ENCODE measurements around the gene MYLK.

The MYLK gene

GRCh38 chr3:123877466-123877865, 6.7 kb downstream of the MYLK start:
- no peak for DNase-seq

DNA sequence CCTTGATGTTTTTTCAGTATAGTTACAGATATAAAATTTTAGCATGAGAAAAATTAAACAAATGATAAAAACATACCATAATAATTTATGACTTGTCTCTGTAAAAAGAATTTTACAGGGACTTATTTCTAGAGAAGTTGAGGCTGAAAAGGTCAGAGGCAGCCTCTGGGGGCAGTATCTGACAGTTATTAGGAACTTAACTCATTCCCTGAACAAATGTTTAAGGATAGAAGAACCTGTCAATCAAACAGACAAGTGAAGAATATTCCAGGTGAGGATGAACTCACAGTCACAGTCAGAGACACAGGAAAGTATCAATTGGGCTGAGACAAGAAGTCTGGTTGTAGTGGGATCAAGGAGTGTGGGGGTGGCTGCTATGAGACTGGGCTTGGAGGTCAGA, 7.3 kb downstream of the MYLK start:
- no peak for DNase-seq

- DNase-seq, result no peak
Observed at GRCh38 chr3:123872621-123873020, 11.5 kb downstream of the MYLK start.

DNA sequence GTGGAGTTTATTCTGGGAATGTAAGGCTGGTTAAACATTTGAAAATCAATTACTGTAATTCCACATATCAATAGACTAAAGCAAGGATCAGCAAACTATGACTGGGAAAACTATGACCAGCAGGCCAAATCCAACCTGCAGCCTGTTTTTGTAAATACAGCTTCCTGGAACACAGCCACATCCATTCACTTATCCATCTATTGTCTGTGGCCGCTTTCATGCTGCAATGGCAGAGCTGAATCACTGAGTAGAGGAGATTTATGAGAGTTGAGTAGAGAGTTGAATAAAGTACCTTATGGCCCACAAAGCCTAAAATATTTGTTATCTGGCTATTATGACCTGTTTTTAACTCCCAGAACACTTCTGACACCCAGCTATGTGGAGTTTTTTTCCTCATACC, 12.2 kb downstream of the MYLK start:
- no peak for DNase-seq

DNA sequence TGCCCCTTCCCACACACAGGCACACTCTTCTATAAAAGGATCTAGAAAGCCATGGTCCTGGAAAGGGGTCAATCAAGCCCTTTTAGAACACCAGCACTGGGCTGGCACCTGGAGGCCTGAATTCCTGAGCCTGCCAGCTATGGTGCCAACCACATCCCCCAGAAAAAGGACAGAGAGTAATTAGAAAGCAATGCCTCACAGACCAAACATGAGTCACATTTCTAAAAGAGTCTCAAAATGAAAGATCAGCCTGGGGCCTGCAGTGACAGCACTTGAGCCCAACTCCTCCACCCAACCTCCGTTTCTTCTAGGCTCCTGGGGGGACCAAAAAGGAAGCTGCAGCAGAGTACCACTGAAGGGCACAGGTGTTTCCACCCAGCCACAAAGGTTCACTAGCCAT, 14.1 kb downstream of the MYLK start:
- DNase-seq, result no peak

GRCh38 chr3:123869165-123869564, 15.0 kb downstream of the MYLK start:
- DNase-seq, result no peak

DNA sequence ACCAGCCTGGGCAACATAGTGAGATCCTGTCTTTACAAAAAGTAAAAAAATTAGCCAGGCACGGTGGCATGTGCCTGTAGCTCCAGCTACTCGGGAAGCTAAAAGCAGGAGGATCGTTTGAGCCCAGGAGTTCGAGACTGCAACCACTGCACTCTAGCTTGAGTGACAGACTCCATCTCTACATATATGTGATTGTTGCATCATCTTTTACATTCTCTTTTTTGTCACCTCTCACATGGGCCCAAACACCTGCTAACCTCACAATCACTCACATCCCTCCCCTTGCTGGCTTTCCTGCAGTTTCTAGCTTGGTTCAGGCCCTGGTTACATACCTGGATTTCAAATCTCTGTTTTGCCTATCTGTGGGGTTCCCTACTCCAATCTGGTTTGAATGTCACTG, 19.4 kb downstream of the MYLK start:
- no peak for DNase-seq

GRCh38 chr3:123862152-123862551, 22.0 kb downstream of the MYLK start:
- no peak for DNase-seq

DNA sequence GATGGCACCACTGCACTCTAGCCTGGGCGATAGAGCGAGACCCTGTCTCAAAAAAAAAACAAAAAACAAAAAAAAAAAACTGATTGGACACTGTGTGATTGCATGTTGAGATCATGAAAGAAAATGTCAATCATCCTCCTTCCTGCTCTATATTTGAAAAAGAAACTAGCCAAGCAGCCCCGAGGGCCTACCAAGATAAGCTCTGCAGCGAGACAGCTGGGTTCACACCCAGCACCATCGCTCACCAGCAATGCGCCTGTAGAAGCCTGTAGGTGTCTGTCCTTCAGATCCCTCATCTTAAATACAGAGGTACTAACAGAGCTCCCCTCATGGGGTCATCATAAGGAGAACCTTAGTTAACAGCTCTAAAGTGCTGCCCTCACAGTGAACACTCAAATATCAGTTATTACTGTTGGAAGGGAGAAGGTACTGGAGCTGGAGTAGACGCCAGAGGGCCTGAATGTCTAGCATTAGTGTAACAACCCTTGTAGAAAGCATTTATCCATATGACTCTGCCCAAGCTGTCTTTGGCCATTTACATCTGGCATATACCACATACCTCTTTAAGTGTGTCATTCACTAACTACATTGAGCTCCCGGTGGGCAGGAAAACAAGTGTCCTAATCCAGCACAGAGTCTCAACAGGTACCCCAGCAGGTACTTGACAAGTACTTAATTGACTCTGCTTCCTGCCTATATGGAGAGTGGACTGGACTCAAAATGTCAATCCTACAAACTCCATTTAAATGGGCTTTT, 22.9 kb downstream of the MYLK start:
- DNase-seq, result no peak

DNA sequence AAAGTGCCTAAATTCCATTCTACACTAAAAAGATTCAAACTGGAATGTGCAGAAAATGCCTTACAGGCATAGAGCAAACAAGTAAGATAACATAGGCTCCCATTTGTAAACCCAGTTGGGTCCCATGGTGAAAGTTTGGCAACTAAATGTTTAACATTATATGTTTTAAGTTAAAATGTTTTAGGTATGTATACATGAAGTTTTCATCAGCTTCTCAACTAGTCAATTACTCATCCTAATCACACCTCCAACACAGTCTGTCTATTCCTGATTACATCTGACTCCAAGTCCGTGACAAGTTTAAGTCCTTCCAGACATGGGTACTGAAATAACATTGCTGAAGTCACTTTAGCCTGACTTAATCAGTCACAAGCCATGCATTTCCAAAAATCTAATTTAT, 25.0 kb downstream of the MYLK start:
- no peak for DNase-seq

DNA sequence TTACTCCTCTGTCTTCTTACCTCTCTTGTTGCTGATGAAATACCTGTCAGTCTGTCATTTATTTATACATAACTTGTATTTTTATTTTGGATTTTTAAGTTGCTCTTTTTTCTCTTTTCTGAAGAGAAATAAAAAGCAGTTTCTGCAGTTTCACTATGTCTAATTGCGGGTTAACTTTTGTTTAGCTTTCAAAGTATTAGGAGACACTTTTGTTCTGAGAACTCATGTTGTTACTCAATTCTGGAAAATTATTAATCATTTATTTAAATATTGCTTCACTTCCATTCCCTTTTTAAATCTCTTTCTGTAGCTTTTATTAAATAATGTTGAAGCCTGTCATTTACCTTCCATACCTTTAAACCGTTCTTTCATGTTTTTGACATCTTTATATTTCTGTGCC, 29.2 kb downstream of the MYLK start:
- no peak for DNase-seq

DNA sequence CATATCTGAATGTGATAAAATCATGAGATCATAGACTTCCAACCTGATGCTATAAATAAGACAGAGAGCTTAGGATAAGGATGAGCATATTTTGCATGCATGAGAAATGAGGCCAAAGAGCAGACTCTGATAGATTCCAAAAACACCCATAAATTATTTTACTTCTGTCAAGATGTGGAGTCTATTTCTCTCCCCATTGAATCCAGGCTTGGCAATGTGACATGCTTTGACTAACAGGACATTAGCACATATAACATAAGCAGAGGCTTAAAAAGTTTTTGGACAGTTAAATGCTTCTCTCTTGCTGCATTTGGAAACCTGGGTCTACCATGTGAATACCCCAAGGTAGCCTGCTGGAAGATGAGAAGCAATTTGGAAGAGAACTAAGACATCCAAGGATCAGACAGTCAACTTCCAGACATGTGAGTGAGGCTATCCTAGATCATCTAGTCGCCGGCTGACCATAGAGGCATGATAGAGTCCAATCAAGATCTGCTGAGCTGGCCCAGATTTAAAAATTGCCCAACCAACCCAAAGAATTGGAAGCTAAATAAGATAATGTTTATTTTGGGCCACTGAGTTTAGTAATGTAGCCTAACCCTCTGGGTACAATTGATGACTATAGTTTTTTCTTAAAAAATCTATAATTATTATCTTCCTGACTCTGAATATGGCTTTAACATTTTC, 30.3 kb downstream of the MYLK start:
- no peak for DNase-seq

DNA sequence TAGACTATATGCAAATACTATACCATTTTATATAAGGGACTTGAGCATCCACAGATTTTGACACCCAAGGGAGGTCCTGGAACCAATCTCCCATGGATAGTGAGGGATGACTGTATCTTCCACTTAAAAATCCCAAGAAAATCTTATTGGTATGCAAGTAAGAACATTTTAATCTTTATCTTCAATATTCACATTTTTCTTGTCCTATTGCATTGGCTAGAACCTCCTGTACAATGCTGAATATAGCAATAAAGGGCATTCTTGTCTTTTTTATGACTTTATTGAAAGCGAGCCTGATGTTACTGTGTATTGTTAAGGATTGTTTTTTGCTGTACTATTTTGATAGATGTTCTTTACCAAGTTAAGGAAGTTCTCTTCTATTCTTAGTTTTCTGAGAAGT, 36.9 kb downstream of the MYLK start:
- no peak for DNase-seq

GRCh38 chr3:123843668-123844067, 40.5 kb downstream of the MYLK start:
- DNase-seq, result no peak

DNA sequence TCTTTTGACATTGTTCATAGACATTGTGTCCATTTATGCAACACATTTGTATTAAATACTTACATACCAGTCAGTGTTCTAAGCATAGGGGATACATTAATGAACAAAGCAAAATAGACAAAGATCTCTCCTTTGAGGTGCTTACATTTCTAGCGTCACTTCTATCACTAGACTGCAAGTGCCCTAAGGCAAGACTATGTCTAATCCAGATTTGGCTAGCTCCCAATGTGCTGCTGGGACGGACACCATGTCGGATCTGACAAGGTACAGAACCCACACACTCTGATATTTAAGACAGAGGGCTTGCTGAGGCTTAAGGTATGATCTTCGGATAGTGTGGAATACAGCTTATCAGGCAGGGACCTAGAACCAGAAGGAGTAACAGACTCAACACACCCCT, 41.4 kb downstream of the MYLK start:
- DNase-seq, result no peak

GRCh38 chr3:123841476-123842238, 42.5 kb downstream of the MYLK start:
- no peak for DNase-seq

DNA sequence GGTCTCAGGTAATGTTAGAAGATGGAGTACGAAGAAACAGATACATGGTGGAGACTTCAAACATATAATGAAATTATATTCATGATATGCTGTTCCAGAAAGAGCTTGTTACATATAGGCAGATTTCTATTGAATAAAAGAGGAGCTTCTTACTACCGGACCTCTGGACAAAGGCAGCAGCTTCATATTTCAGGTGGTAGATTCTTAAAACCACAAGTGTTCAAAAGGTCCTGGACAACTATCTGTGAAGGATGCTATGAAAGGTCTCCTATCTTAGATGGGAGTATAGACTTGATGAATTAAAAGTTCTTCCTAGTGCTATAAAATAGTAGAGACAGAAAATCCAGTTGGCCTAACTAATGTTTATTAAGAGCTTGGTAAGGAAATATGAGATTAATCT, 43.2 kb downstream of the MYLK start:
- no peak for DNase-seq

GRCh38 chr3:123837858-123838257, 46.3 kb downstream of the MYLK start:
- no peak for DNase-seq

DNA sequence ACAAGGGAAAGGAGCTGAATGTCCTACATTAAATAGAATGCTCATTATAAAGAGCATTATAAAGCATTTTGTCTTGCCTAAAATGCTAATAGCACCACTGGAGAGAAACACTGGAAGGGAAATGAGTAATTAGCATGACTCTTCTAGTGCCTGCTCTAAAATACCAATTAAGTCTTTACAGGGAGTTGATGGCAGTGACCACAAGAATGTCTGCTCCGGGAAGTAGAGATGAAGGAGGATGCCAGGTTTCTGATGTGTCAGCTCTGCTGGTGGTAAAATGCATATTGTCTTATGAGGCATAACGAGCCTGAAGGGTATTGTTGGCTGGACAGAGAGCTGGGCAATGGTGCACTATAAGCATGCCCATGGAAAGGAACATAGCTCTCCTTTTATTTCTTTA, 49.5 kb downstream of the MYLK start:
- no peak for DNase-seq

GRCh38 chr3:123833398-123833785, 50.7 kb downstream of the MYLK start:
- DNase-seq, result no peak

- DNase-seq, result no peak
Observed at GRCh38 chr3:123832692-123833397, 51.3 kb downstream of the MYLK start.

- no peak for DNase-seq
Observed at GRCh38 chr3:123831420-123831819, 52.7 kb downstream of the MYLK start.

- DNase-seq, result no peak
Observed at GRCh38 chr3:123821920-123822319, 62.2 kb downstream of the MYLK start.
